DMS79 (cell line): Measurements from ENCODE around the gene RLN3.
"Not testable (repeated sequence)": the region's sequence is repeated elsewhere in the genome, so short reads cannot be mapped to it uniquely, and the experiment has no call there.

Source experiments
- DNase-seq: peaks from one replicate; lab custom pipeline; 2025; lab: John Stamatoyannopoulos, UW

The RLN3 gene

DNA sequence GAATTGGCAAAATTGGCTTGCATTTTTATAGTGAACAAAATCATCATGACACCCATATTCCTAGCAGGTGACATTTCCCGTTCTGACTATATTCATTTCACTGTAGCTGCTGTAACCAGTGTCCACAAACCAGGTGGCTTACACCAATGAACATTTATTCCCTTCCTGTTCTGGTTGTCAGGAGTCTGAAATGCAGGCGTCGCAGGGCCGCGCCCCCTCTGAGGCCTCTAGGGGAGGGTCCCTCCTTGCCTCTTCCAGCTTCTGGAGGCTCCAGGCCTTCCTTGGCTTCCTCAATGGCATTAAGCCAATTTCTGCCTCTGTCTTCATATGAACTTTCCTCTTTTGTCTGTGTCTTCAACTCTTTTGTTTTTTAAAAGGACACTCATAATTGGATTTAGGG is 6.5 kb upstream of the RLN3 start:
- no peak for DNase-seq

DNA sequence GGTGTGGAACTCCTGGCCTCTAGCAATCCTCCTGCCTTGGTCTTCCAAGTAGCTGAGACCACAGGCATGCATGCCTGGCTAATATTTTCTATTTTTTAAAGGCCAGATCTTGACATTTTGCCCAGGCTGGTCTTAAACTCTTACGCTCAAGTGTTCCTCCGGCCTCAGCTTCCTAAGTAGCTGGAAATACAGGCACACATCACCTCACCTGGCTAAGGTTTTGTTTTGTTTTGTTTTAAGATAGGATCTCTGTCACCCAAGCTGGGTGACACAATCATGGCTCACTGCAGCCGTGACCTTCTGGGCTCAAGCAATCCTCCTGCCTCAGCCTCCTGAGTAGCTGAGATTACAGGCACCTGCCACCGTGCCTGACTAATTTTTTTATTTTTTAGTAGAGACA is 5.5 kb upstream of the RLN3 start:
- no peak for DNase-seq

- DNase-seq = no peak
Measured at GRCh38 chr19:14023404-14024235, 4.3 kb upstream of the RLN3 start.

DNA sequence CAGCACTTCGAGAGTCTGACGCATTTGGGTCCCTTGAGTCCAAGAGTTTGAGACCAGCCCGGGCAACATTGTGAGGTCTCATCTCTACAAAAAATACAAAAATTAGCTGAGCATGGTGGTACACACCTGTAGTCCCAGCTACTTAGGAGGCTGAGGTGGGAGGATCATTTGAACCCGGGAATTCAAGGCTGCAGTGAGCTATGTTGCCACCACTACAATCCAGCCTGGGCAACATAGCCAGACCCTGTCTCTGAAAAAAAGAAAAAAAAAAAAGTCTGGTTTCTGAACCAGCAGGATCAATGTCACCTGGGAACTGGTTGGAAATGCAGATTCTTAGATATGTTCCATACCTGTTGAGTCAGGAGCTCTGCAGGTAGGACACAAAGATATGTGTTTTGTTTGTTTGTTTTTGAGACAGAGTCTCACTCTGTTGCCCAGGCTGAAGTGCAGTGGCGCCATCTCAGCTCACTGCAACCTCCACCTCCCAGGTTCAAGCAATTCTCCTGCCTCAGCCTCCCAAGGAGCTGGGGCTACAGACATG is 1.2 kb upstream of the RLN3 start:
- DNase-seq = not testable (repeated sequence)

DNA sequence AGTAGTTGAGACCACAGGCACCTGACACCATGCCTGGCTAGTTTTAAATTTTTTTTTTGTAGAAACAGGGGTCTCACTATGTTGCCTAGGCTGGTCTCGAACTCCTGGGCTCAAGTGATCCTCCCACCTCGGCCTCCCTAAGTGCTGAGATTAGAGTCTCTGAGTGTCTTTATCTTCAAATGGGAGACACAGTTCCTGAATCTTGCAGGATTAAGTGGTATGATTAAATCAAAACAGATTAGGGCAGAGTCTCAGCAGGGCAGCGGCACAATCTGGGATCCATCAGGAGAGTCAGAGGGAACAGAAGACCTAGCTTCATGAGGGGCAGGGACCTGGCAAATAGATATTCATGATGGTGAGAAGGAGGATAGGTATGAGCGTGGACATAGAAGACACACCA is 953 bp downstream of the RLN3 start:
- no peak for DNase-seq

DNA sequence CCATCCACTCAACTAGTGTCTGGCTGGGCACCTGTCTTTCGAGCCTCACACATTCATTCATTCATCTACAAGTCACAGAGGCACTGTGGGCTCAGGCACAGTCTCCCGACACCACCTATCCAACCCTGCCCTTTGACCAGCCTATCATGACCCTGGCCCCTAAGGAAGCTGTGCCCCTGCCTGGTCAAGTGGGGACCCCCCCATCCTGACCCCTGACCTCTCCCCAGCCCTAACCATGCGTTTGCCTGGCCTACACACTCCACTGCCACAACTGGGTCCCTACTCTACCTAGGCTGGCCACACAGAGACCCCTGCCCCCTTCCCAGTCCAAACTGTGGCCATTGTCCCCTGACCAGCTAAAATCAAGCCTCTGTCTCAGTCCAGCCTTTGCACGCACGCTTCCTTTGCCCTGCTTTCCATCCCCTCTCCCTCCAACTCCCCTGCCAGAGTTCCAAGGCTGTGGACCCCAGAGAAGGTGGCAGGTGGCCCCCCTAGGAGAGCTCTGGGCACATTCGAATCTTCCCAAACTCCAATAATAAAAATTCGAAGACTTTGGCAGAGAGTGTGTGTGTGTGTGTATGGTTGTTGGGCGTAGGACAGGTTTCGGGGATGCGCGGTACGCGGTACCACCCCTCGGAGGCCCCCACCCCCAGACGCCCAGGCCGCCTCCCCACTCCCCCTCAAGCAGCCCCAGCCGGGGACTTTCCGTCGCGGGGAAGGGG is 3.2 kb downstream of the RLN3 start:
- no peak for DNase-seq

GRCh38 chr19:14031719-14032480 is 4.0 kb downstream of the RLN3 start, which contains the start of gene IL27RA:
TSS of gene IL27RA (plus strand) at chr19:14031762. CDS start at chr19:14031873, 111 bp downstream.
- peak; percentile 35 for DNase-seq

DNA sequence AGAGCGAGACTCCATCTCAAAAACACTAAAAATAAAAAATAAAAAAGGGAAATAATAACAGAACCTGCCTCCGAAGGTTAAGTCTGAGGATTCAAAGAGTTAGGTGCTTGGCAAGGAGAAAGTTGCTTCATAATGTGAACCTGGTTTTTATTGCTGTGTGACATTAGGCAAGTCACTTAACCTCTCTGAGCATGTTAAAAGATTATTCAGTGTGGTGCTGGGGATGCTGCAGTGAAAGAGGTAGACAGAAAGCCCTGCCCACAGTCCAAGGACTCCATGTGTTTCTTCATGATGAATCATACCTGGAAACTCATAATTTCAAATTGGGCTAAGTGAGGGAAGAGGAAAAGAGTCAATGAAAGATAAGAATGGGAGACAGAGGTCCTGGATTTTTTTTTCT is 6.0 kb downstream of the RLN3 start:
- no peak for DNase-seq

- not testable (repeated sequence) for DNase-seq
Measured at GRCh38 chr19:14035159-14035558, 7.2 kb downstream of the RLN3 start.

GRCh38 chr19:14035706-14036105 is 7.8 kb downstream of the RLN3 start:
- no peak for DNase-seq

- no peak for DNase-seq
Measured at GRCh38 chr19:14039181-14039580, 11.2 kb downstream of the RLN3 start.

GRCh38 chr19:14042659-14043608 is 15.0 kb downstream of the RLN3 start:
- not testable (repeated sequence) for DNase-seq

DNA sequence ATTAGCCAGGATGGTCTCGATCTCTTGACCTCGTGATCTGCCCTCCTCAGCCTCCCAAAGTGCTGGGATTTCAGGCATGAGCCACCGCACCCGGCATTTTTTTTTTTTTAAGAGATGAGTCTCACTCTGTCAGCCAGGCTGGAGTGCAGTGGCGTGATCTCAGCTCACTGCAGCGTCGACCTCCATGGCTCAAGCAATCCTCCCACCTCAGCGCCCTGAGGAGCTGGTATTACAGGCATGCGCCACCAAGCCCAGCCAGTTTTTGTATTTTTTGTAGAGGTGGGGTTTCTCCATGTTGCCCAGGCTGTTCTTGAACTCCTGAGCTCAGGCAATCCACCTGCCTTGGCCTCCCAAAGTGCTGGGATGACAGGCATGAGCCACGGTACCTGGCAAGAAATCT is 19.9 kb downstream of the RLN3 start:
- DNase-seq = not testable (repeated sequence)

GRCh38 chr19:14048443-14049153 is 20.6 kb downstream of the RLN3 start:
- no peak for DNase-seq

DNA sequence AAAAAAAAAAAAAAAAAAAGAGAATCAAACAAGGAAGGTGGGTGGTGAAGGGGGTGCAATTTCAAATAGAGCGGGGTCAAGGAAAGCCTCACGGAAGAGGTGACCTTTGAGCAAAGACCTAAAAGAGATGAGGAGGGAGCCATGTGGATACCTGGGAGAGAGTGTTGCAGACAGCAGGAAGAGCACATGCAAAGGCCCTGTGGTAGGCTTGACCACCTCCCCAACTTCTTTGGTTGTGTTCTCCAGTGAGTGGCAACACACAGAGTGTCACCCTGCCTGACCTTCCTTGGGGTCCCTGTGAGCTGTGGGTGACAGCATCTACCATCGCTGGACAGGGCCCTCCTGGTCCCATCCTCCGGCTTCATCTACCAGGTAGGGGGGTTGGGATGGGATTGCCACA is 22.6 kb downstream of the RLN3 start:
- no peak for DNase-seq

- DNase-seq = not testable (repeated sequence)
Measured at GRCh38 chr19:14050961-14051360, 23.0 kb downstream of the RLN3 start.

DNA sequence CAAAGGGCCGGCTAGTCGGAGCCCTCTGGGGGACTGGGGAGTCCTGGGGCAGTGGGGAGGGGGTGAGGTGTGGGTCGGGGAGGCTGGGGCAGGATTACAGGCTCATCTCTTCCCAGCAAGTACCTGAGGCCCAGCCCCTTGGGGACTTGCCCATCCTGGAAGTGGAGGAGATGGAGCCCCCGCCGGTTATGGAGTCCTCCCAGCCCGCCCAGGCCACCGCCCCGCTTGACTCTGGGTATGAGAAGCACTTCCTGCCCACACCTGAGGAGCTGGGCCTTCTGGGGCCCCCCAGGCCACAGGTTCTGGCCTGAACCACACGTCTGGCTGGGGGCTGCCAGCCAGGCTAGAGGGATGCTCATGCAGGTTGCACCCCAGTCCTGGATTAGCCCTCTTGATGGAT is 24.0 kb downstream of the RLN3 start:
- no peak for DNase-seq

DNA sequence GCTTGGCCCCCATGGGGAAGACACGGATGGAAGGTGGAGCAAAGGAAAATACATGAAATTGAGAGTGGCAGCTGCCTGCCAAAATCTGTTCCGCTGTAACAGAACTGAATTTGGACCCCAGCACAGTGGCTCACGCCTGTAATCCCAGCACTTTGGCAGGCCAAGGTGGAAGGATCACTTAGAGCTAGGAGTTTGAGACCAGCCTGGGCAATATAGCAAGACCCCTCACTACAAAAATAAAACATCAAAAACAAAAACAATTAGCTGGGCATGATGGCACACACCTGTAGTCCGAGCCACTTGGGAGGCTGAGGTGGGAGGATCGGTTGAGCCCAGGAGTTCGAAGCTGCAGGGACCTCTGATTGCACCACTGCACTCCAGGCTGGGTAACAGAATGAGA is 24.5 kb downstream of the RLN3 start:
- DNase-seq = no peak

DNA sequence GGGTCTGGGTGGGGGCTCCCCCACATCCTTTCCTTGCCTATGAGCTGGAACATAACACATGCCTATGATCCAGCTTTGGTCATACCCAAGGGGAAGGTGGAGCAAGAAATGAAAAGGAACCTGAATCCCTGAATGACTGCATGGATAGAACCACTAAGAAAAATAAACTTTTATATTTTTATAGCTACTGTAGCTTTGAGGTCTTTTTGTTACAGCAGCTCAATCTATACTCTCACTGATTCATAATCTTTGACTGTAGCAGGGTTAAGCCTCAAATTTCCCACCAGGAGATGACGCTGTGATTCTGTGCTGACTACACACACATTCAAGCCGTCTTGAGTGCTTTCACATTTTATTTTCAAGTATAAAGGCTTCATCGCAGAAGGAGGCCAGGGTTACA is 25.1 kb downstream of the RLN3 start:
- DNase-seq = no peak

GRCh38 chr19:14053500-14053899 is 25.6 kb downstream of the RLN3 start:
- DNase-seq = no peak
